PC-9 (cell line): Measurements from ENCODE around the gene TENT5C. TPM values are rescaled to one million over a fixed set of nuclear protein-coding genes. Genes with fewer than 3 reads are reported as not detected.

Source experiments
- BruUV-seq: library from RNA; stranded (reverse); fragments of 400-500 nt; replicated peaks from 2 replicates; lab custom pipeline; 2021; lab: Mats Ljungman, UMichigan
- CTCF ChIA-PET: fragments of 300-600 bp; sonication (Branson Sonifier 250); formaldehyde crosslinking; loops from one replicate; lab custom pipeline; 2022; ENCODE audit warnings: antibody characterized with exemption; lab: Charles Lee
- POLR2A ChIA-PET: fragments of 300-600 bp; sonication (Branson Sonifier 250); formaldehyde crosslinking; loops from one replicate; lab custom pipeline; 2022; ENCODE audit warnings: antibody characterized with exemption; ENCODE audit not compliant: unreplicated experiment; lab: Charles Lee
- DNase-seq, 2 experiments: peaks; one replicate each; pipeline versions ENCODE4 v3.0.0 to v3.0.0-alpha.2; 2015 to 2022; ENCODE audit warnings: mixed read lengths in 1 of 2
- H2AFZ ChIP-seq: fragments of 200-600 bp; sonication (generic); 2 replicates; pipeline ENCODE4 v1.8.1; 2017; ENCODE audit warnings: antibody characterized with exemption
- H3F3A ChIP-seq: fragments of 200-600 bp; sonication (generic); 2 replicates; pipeline ENCODE4 v1.8.1; 2017; ENCODE audit warnings: antibody characterized with exemption, mild to moderate bottlenecking, low read depth; ENCODE audit not compliant: insufficient read depth
- H3K27ac ChIP-seq: fragments of 200-600 bp; sonication (generic); 2 replicates; pipeline ENCODE4 v1.6.1; 2016; ENCODE audit warnings: mixed run types
- H3K27me3 ChIP-seq: fragments of 200-600 bp; sonication (generic); 2 replicates; pipeline ENCODE4 v1.6.1; 2016; ENCODE audit warnings: low read depth, mixed run types; ENCODE audit not compliant: insufficient read depth
- H3K36me3 ChIP-seq: fragments of 200-600 bp; sonication (generic); 2 replicates; pipeline ENCODE4 v1.6.1; 2016; ENCODE audit warnings: low read depth, mixed run types
- H3K4me1 ChIP-seq: fragments of 200-600 bp; sonication (generic); replicated peaks from 2 replicates; pipeline ENCODE4 v1.6.1; 2016; ENCODE audit warnings: mixed run types; ENCODE audit not compliant: insufficient read depth
- H3K4me2 ChIP-seq: fragments of 200-600 bp; sonication (generic); 2 replicates; pipeline ENCODE4 v1.6.1; 2017; ENCODE audit warnings: mixed run types
- H3K4me3 ChIP-seq: fragments of 200-600 bp; sonication (generic); 2 replicates; pipeline ENCODE4 v1.6.1; 2016; ENCODE audit warnings: mixed run types
- H3K79me2 ChIP-seq: fragments of 200-600 bp; sonication (generic); 2 replicates; pipeline ENCODE4 v1.6.1; 2017; ENCODE audit warnings: low read depth, mixed run types
- H3K9me2 ChIP-seq: fragments of 200-600 bp; sonication (generic); 2 replicates; pipeline ENCODE4 v1.8.1; 2017; ENCODE audit warnings: mild to moderate bottlenecking; ENCODE audit not compliant: insufficient read depth
- H3K9me3 ChIP-seq: fragments of 200-600 bp; sonication (generic); 2 replicates; pipeline ENCODE4 v1.8.1; 2016; ENCODE audit warnings: low read depth; ENCODE audit not compliant: insufficient read depth
- H4K20me1 ChIP-seq: fragments of 200-600 bp; sonication (generic); 2 replicates; pipeline ENCODE4 v1.8.1; 2017; ENCODE audit not compliant: insufficient read depth
- CTCF ChIP-seq: fragments of 200-600 bp; sonication (generic); conservative IDR thresholded peaks from 2 replicates; pipeline ENCODE4 v1.6.1; 2017; ENCODE audit warnings: mixed run types, antibody characterized with exemption, mild to moderate bottlenecking, moderate library complexity
- EZH2 ChIP-seq: fragments of 200-600 bp; sonication (generic); IDR thresholded peaks from 2 replicates; pipeline ENCODE4 v1.8.0; 2017; ENCODE audit warnings: antibody characterized with exemption, low read depth
- intact Hi-C: fragments of 100-400 bp; cut with micrococcal nuclease; formaldehyde crosslinking; loops from one replicate; pipeline ENCODE4 v1.10.0; 2022; ENCODE audit not compliant: unreplicated experiment
- total RNA-seq: library from RNA; stranded (reverse); gene quantifications from 2 replicates; pipeline ENCODE4 v1.2.3, GENCODE V29; 2021

Gene TENT5C
- total RNA-seq, 1 experiment from 2014 or later, result 4.3 TPM

- Histone ChIP-seq H3K36me3 (no peaks in the 10 kb centered on the region), H3K27me3 (no peaks in the 10 kb centered on the region), H3K79me2 (no peaks in the 10 kb centered on the region), H3F3A (peaks cover 32% of the 10 kb centered on the region), H3K4me3 (no peak overlapping the region), H3K9me3 (no peaks in the 10 kb centered on the region), H3K27ac (no peak overlapping the region), H3K4me2 (no peak overlapping the region), H2AFZ (no peak overlapping the region), H4K20me1 (no peaks in the 10 kb centered on the region), H3K4me1 (peaks cover 41% of the 10 kb centered on the region), H3K9me2 (no peaks in the 10 kb centered on the region)
- no peak for TF ChIP-seq EZH2
- intact Hi-C loops, result no loop called here
- ChIA-PET CTCF (no interaction called here), POLR2A (no interaction called here)
- DNase-seq, result no peak
- BruUV-seq, result no TSS peak
Measured at GRCh38 chr1:117574161-117574835, 31.6 kb upstream of the TENT5C start.

- no peak overlapping the region for H3K4me3 ChIP-seq
- no peaks in the 10 kb centered on the region for H3K9me2 ChIP-seq
- no peak overlapping the region for H2AFZ ChIP-seq
- H3K27me3 ChIP-seq, result no peaks in the 10 kb centered on the region
- no peak overlapping the region for H3K27ac ChIP-seq
- POLR2A ChIA-PET, result no interaction called here
- no peaks in the 10 kb centered on the region for H3K79me2 ChIP-seq
- H4K20me1 ChIP-seq, result no peaks in the 10 kb centered on the region
- no peaks in the 10 kb centered on the region for H3K9me3 ChIP-seq
- TF ChIP-seq CTCF, result no peak
- no peak for TF ChIP-seq EZH2
- CTCF ChIA-PET, result no interaction called here
- peaks cover 27% of the 10 kb centered on the region for H3K4me1 ChIP-seq
- H3F3A ChIP-seq, result peaks cover 18% of the 10 kb centered on the region
- H3K36me3 ChIP-seq, result no peaks in the 10 kb centered on the region
- H3K4me2 ChIP-seq, result no peak overlapping the region
- intact Hi-C loops, result no loop called here
- no TSS peak for BruUV-seq
- no peak for DNase-seq
Measured at GRCh38 chr1:117575586-117576225, 30.1 kb upstream of the TENT5C start.

GRCh38 chr1:117576236-117576635, 29.6 kb upstream of the TENT5C start:
- BruUV-seq, result no TSS peak

More at GRCh38 chr1:117576236-117576635, 29.6 kb upstream of the TENT5C start:
- no peak overlapping the region for H2AFZ ChIP-seq
- H3K4me2 ChIP-seq, result no peak overlapping the region
- no peak for DNase-seq
- peaks cover 25% of the 10 kb centered on the region for H3K4me1 ChIP-seq
- H3K9me2 ChIP-seq, result no peaks in the 10 kb centered on the region
- no peak for TF ChIP-seq CTCF
- TF ChIP-seq EZH2, result no peak
- H3K27me3 ChIP-seq, result no peaks in the 10 kb centered on the region
- ChIA-PET POLR2A (no interaction called here), CTCF (no interaction called here)
- no peak overlapping the region for H3K4me3 ChIP-seq
- no peaks in the 10 kb centered on the region for H3K9me3 ChIP-seq
- H3F3A ChIP-seq, result peaks cover 15% of the 10 kb centered on the region
- intact Hi-C loops, result no loop called here
- H3K27ac ChIP-seq, result no peak overlapping the region
- H3K36me3 ChIP-seq, result no peaks in the 10 kb centered on the region
- no peaks in the 10 kb centered on the region for H3K79me2 ChIP-seq
- no peaks in the 10 kb centered on the region for H4K20me1 ChIP-seq
